RWPE1 (cell line): ENCODE results near the gene POU3F3.

ENCODE experiments used
- CTCF ChIA-PET: fragments of 350-600 bp; sonication (Branson Sonifier 250); formaldehyde crosslinking; extraction: SDS; loops from one replicate; lab custom pipeline; 2021; lab: Yijun Ruan, JAX
- POLR2A ChIA-PET: fragments of 400-600 bp; formaldehyde crosslinking; extraction: SDS; loops from one replicate; lab custom pipeline; 2020; ENCODE audit warnings: antibody characterized with exemption; ENCODE audit not compliant: low non-redundant PET; lab: Yijun Ruan, JAX
- DNase-seq: peaks from one replicate; pipeline ENCODE4 v3.0.0; 2012; ENCODE audit warnings: low spot score
- H3K27ac ChIP-seq: fragments of 450-650 bp; 2 replicates; pipeline ENCODE4 v1.5.1; 2017
- TF ChIP-seq, protein P1 (sequence below): fragments of 450-650 bp; conservative IDR thresholded peaks from 2 replicates; pipeline ENCODE4 v1.5.1; 2017; ENCODE audit warnings: low read depth, mild to moderate bottlenecking

The POU3F3 gene

DNA sequence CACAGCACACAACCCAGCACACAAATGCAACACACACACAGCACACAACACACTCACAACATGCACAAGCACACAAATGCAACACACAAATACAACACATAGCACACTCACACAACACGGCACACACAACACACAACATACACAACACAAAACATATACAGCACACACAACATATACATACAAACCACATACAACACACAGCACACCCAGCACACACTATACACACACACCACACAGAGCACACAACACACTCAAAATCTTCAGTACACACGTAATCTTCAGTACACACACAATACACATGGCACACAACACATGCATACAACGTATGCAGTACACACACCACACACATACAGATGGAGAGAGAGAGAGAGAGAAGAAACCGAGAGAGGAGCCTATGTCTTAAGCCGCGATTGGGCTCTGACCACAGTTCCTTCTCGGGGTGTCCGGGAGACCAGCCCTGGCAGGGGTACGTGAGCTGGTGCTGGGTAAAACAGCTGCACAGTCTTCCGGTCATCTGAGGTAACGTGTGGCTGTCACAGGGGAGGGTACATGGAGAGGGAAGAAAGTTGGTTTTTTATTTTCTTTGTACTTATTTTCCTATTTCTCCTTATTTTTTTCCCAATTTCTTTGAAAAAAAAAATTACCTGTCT lies 25.1 kb downstream of the POU3F3 start:
- ChIA-PET CTCF (interaction anchor here (0.6 kb wide), 1 partner anchor 9 kb away, joined by 3 read pairs; no protein-coding TSS in a partner anchor), POLR2A (no interaction called here)
- H3K27ac ChIP-seq, result no peak overlapping the region

DNA sequence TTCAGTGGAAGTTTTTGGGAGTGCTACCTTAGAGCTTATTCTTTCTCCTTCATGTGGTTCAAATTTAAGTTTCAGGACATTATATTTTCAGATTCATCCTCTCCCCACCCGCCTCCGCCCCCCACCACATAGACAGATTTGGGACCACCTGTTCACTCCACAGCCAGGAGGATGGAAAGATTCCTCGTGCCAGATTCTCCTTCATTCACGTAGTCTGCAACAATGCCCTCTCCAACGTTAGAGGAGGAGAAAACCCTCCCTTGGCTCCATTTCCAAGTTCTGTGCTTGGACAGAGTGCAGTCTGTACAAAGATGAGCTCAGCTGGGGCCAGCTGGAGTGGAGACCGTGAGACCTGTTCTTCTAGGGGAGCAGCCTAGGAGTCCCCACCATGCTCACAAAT lies 26.2 kb downstream of the POU3F3 start:
- CTCF ChIA-PET, result interaction anchor here (0.5 kb wide), 1 partner anchor 15 kb away, joined by 3 read pairs; no protein-coding TSS in a partner anchor
- POLR2A ChIA-PET, result no interaction called here
- TF ChIP-seq, protein P1, sequence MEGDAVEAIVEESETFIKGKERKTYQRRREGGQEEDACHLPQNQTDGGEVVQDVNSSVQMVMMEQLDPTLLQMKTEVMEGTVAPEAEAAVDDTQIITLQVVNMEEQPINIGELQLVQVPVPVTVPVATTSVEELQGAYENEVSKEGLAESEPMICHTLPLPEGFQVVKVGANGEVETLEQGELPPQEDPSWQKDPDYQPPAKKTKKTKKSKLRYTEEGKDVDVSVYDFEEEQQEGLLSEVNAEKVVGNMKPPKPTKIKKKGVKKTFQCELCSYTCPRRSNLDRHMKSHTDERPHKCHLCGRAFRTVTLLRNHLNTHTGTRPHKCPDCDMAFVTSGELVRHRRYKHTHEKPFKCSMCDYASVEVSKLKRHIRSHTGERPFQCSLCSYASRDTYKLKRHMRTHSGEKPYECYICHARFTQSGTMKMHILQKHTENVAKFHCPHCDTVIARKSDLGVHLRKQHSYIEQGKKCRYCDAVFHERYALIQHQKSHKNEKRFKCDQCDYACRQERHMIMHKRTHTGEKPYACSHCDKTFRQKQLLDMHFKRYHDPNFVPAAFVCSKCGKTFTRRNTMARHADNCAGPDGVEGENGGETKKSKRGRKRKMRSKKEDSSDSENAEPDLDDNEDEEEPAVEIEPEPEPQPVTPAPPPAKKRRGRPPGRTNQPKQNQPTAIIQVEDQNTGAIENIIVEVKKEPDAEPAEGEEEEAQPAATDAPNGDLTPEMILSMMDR, result no peak
- no peak for DNase-seq
- H3K27ac ChIP-seq, result no peak overlapping the region

More for the DNA sequence above, 25.1 kb downstream of the POU3F3 start:
- TF ChIP-seq, protein P1, result no peak
- no peak for DNase-seq

DNA sequence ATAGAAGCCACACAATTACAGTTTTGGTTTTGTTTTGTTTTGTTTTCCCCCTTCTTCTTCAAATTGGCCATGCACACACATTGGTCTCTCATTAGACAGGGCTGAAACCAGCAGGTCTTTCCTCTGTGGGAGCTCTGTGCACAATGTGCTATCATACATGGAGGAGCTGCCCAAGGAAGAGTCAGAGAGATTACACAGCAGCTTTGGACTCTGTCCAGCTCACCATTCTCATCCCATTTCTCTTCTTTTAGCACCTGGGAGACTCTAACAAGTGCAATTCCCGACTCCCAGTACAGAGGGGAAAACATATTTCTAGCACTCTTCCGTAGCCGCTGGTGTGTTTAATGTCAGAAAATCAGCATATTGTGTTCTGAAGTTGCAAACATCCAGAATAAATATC lies 29.4 kb downstream of the POU3F3 start:
- TF ChIP-seq, protein P1, result no peak
- H3K27ac ChIP-seq, result no peak overlapping the region
- no peak for DNase-seq
- ChIA-PET POLR2A (no interaction called here), CTCF (no interaction called here)

DNA sequence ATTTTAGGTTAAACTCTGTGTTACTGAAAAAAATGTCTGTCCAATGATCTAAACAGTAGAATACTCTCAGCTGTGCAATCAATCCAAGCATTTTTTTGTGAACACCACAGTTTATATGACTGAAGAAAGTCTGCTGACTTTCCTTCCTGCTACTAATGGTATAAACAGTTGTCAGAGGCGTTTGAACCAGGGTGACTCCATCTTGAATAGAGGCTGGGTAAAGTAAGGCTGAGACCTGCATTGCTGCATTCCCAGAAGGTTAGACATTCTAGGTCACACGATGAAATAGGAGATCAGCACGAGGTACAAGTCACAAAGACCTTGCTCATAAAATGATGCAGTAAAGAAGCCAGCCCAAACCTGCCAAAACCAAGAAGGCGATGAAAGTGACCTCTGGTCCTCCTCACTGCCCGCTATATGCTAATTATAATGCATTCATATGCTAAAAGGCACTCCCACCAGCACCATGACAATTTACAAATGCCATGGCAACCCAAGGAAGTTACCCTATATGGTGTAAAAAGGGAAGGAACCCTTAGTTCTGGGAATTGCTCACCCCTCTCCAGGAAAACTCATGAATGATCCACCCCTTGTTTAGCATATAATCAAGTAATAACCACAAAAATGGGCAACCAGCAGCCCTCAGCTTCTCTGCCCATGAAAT lies 31.3 kb downstream of the POU3F3 start:
- H3K27ac ChIP-seq, result no peak overlapping the region
- CTCF ChIA-PET, result no interaction called here

DNA sequence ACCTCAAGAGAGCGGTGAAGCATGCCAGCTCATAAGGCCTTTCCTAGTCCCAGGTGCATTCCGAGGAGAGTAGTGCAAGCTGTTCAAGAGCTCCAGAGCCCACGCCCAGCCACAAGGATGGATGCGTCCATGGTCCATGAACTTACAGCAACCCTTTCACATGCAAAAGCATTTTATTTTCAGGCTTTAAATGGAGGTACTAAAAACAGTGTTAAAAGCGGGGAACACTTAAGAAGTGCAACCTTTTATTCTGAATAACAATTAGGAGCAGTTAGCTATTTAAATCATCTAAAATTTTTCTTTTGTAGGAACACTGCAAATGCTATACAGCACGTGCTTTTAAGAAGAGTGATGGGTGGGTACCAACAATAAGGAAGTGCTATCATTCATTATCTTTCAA lies 33.8 kb downstream of the POU3F3 start:
- ChIA-PET POLR2A (no interaction called here), CTCF (interaction anchor here (0.6 to 0.7 kb wide), 2 partner anchors 40 to 1483 kb away, joined by 4 read pairs; no protein-coding TSS in a partner anchor)
- H3K27ac ChIP-seq, result no peak overlapping the region
- TF ChIP-seq, protein P1, result no peak
- no peak for DNase-seq

More for the DNA sequence above, 31.3 kb downstream of the POU3F3 start:
- TF ChIP-seq, protein P1, result no peak
- DNase-seq, result no peak
- POLR2A ChIA-PET, result no interaction called here

- POLR2A ChIA-PET, result no interaction called here
- CTCF ChIA-PET, result interaction anchor here (0.7 kb wide), 1 partner anchor 1484 kb away, joined by 4 read pairs; no protein-coding TSS in a partner anchor
- DNase-seq, result no peak
- H3K27ac ChIP-seq, result no peak overlapping the region
- TF ChIP-seq, protein P1, result no peak
Observed at GRCh38 chr2:104888489-104889258, 34.8 kb downstream of the POU3F3 start.
